NCI-H2227 (cell line): Measurements from ENCODE around the gene ASIC2.

ENCODE experiments used
- DNase-seq: peaks from one replicate; lab custom pipeline; 2025; ENCODE audit not compliant: unreplicated experiment; lab: John Stamatoyannopoulos, UW

Gene ASIC2

GRCh38 chr17:33118391-33119075, 174.6 kb downstream of the ASIC2 start:
- DNase-seq, result peak; percentile 8

DNA sequence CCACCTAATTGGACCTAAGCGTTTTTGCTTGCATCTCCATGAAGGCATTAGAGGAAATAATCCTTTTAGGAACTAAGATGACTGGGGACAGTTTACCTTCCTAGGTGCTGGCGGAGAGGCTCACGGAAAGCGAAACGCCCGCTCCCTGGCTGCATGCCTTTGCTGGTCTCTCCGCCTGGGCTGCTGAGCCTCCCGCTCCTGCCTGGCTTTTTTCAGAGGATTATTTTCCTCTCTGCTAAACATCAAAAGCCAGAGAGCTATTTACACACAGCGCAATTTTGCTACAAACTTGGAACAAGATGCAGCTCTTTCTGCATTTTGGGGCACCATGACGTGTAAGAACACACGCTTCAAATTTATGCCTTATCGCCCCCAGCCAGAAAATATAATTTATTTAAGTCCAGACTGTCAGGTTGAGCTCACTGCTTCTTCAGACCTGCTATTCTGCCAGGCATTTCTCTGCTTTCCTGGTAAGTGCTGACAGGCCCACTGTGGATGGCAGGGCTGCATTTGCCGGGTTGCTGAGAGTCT, 177.0 kb downstream of the ASIC2 start:
- no peak for DNase-seq

DNA sequence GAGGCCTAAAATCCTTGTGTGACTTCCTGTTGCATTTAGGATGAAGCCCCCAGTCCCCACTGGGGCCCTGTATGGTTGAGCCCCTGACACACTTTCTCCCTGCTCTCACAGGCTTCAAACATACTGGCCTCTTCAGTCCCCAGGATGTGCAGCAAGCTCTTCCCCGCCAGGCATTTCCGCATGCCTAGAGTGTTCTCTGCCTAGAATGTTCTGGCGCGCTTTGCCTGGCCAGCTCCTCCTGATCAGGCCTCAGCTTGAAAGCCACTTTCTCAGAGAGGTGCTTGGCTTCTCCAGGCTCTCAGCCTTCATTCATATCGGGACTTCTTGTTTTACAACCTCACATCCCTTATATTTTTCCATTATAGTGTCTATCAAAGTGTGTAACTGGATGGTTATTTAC, 177.7 kb downstream of the ASIC2 start:
- no peak for DNase-seq

- DNase-seq, result no peak
These were observed 179.1 kb downstream of the ASIC2 start for GRCh38 chr17:33113991-33114370.

- no peak for DNase-seq
These were observed 179.7 kb downstream of the ASIC2 start for GRCh38 chr17:33113276-33113990.

- no peak for DNase-seq
These were observed 180.3 kb downstream of the ASIC2 start for GRCh38 chr17:33112763-33113162.

DNA sequence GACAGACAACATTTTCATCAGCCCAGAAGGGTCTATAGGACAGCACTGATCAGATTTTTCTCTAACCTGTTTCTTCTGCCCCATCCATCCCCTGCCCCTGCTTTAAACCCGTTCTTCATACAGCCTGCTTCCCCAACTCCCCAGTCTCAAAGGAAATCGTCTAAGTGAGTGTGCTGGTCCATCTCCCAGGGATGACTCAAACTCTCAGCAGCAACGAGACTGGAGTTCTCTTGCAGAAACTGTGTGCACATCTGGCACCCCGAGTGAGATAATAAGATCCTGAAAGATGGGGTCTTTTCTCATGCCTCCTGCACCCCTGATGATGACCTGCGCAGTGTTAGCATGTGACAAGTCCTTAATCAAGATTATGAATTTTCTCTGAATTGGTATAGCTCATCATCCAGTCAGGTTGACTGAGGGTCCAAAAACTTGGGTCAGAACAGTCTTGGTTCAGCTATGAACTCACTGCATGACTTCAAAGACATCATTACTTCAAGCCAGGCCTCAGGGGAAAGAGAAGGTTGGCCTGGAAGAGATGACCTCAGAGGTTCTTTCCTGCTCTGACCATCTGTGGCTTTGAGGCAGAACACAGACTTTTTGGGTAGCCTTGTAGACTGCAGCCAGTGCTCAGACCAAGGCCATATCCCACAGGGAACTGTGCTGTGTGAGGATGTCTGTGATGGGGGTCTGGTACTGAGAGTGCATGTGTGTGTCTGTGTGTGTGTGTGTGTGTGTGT, 183.6 kb downstream of the ASIC2 start:
- DNase-seq, result no peak

DNA sequence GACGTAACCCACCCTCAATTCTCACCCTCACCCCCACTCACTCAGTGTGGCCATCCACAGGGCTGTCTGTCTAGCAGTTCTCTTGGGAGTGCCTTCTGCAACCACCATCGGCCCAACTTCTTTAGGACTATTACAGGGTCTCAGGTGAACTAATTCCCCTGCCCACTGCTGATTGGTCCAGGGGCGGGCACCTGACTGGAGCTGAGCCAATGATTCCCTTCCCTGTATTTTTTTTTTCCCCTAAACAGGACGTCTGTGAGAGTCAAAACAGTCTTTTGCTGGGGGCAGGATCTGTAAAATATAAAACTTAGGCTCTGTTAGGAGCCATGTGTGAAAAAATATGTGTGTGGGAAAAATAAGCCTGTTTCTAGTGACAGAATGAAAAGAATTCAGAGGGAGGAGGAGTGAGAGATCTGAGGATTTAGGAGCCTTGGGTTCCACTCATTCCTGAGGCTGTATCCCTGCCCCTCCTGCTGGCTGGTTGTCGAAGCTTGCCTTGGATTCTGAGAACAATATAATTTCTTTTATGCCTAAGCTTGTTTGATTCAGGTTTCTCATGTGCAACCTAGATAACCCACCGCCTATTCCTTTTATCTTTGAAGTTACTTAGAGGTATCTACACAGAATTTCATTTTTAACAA, 186.4 kb downstream of the ASIC2 start:
- no peak for DNase-seq

DNA sequence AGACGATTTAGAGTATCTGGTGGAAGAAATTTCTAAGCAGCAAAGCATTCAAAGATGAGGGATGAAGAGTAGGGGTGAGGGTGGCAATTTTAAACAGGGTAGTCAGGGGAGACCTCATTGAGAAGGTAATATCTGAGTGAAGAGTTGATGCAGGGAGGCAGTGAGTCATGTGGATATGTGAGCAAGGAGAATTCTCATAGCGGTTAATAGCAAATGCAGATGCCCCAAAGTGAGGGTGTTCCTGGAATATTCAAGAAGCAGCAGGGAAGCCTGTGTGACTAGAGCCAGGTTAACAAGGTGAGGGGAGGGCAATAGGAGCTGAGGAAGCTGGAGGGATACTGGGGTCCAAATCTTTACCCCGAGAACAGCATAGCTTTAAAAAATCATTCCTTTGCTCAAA, 187.2 kb downstream of the ASIC2 start:
- DNase-seq, result no peak

DNA sequence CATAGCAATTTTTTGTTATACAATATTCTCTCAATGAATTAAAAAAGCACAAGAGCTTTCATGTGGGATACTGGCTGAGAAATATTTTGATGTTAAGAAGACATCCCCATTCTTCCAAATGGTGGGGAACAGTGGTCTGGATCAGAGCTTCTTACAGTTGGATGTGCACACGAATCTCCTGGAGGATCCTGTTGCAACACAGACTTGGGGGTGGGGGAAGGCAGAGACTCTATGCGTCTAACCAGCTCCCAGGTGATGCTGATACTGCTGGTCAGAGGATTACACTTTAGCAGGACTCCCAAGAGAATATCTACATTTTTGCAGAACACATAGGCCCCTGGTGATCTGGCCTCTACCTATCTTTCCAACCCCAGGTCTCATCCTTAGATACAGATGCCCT, 193.2 kb downstream of the ASIC2 start:
- no peak for DNase-seq

GRCh38 chr17:33099252-33099651, 193.8 kb downstream of the ASIC2 start:
- DNase-seq, result no peak

- no peak for DNase-seq
These were observed 195.7 kb downstream of the ASIC2 start for GRCh38 chr17:33097411-33097810.

DNA sequence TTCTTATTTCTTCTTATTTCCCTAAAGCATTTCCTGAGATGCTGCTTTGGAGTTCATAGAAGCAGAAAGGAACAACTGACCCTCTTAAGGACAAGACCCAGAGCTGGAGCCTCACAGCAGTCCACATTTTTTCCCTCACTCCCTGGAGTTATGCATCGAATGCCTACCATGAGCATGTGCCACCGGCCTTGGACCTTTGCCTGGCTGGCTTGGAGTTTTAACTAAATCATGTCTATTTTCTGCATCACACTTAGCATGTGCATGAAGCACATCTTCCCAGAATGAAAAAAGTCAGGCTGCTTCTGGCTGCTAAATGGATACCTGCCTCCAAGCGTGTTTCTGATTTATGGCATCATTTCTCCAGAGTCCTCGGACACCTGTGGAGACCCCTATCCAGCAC, 196.9 kb downstream of the ASIC2 start:
- no peak for DNase-seq

DNA sequence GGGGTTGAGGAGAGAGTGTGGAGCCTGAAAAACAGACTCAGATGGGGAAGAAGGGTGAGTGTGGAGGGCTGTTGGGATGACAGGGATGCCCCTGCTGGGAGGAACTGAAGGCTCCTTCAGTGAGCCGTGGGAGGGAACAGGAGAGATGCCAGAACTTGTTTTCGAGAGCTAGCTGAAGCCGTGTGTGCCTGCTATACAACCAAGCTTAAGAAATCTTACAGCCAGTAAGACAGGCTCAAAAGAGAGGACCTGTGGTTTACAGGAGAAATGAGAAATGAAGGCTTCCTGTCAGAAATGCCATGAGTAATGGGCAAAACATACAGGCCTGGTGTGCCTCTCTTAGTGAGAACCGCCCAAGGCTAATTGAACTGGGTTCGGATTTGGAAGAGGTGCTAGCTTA, 201.8 kb downstream of the ASIC2 start:
- DNase-seq, result no peak

DNA sequence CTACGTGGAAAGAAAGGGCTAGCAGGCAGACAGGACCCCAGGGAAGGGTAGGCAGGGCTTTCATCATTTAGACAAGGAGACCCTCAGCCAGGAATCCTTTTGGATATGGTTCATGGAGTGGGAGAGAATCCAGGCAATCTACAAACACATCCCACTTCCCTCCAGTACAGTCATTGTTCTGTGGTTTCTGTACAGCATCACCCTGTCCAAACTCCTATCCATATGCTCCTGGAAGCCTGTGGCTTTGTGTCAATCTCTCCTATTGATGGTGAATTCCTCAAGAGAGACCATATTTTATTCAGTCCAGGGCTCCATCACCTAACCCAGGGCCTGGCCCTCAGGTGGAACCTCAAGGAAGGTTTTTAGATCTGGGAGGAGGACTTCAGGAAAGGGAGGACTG, 202.3 kb downstream of the ASIC2 start:
- DNase-seq, result no peak

- no peak for DNase-seq
These were observed 206.2 kb downstream of the ASIC2 start for GRCh38 chr17:33086878-33087277.

- no peak for DNase-seq
These were observed 207.1 kb downstream of the ASIC2 start for GRCh38 chr17:33086041-33086440.

GRCh38 chr17:33085256-33085655, 207.8 kb downstream of the ASIC2 start:
- DNase-seq, result no peak

GRCh38 chr17:33084755-33085154, 208.3 kb downstream of the ASIC2 start:
- no peak for DNase-seq

- no peak for DNase-seq
These were observed 210.4 kb downstream of the ASIC2 start for GRCh38 chr17:33082529-33083173.

DNA sequence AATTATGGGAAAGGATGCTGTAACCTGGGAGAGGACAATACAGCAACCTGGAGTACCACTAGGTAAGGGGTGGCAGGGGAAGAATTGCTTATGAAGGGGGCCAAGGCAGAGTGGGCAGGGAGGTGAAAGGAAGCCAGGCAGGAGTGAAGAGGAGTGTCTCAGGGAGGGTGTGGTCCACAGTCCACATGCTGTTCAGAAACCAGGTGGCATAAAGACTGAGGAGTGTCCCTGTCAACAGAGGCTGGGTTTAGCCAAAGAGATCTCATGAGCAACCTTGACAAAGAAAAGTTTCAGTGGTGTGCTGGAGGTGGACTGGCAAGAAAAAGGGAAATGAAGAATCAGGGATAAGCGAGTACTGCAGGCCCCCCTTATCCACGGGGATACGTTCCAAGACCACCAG, 213.0 kb downstream of the ASIC2 start:
- DNase-seq, result no peak
